ENCODE measurements around the gene CRAMP1. TPM values are rescaled to one million over a fixed set of nuclear protein-coding genes. Genes with fewer than 3 reads are reported as not detected.
A peak's percentile ranks its signal among the peaks of the same experiment; 100 is the strongest.

CRAMP1 gene
- total RNA-seq, 1 donor from 2014 or later: 18.0 TPM

DNA sequence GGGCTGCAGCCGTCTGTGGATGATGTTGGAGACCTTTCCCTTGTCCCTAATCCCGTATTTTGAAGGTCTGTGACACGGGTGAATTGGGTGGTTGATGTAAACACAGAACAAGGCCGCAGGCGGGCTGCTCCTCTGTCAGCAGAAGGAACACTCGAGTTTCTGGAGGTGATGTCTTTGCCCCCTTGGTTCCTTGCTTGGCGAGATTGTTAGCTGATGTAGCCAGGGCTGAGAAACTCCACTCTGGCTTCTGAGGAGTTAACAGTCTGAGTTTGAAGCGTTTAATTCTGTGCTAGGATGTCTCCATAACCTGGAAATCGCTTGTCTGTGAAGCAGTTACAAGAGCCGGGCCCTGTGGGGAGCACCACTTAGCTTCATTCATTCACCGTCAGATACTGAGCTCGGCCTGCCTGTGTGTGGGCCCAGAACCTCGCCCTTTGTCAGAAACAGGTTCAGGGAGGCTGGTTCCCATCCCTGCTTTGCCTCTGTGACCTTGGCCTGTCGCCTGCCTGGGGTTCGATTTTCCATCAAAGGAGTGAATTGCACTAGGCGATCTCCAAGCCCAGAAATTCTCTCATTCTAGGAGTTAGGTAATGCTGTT lies 95.1 kb downstream of the CRAMP1 start:
- Histone ChIP-seq H3K4me1 (ENCODE audit: insufficient read depth, low read length) (peaks cover 28% of the 10 kb centered on the region), H3K9me3 (ENCODE audit: insufficient read depth, low read depth, low read length) (no peaks in the 10 kb centered on the region), H3K27me3 (ENCODE audit: insufficient read depth, low read length) (no peaks in the 10 kb centered on the region), H3K79me2 (ENCODE audit: insufficient read depth, low read length) (peaks cover 65% of the 10 kb centered on the region), H4K20me1 (ENCODE audit: insufficient read depth, low read length) (peaks cover 50% of the 10 kb centered on the region), H2AFZ (ENCODE audit: low read depth, low read length) (no peak overlapping the region), H3K36me3 (ENCODE audit: insufficient read depth, low read length) (peaks cover 4% of the 10 kb centered on the region), H3K27ac (ENCODE audit: low read depth, low read length) (peak overlapping the region; percentile 60), H3K4me2 (ENCODE audit: low read length) (peak overlapping the region; percentile 99), H3K9ac (ENCODE audit: low read length) (peak overlapping the region; percentile 98), H3K4me3 (ENCODE audit: insufficient read depth, low read depth, low read length) (peak overlapping the region; percentile 91)
- DNase-seq (ENCODE audit: low read depth): peak; percentile 52
- no peaks in the 10 kb centered on the region for H3K27me3 Mint-ChIP-seq (ENCODE audit: low read depth, unreplicated experiment)
- H3K27ac Mint-ChIP-seq (ENCODE audit: unreplicated experiment): peak overlapping the region; percentile 77
- H3K4me3 Mint-ChIP-seq (ENCODE audit: unreplicated experiment): peak overlapping the region; percentile 92
- peaks cover 3% of the 10 kb centered on the region for H3K36me3 Mint-ChIP-seq (ENCODE audit: low read depth, unreplicated experiment)
- peaks cover 20% of the 10 kb centered on the region for H3K4me1 Mint-ChIP-seq (ENCODE audit: low read depth, unreplicated experiment)
- H3K9me3 Mint-ChIP-seq (ENCODE audit: unreplicated experiment): no peaks in the 10 kb centered on the region
- no peak for FAIRE-seq
- TF ChIP-seq, protein P1, sequence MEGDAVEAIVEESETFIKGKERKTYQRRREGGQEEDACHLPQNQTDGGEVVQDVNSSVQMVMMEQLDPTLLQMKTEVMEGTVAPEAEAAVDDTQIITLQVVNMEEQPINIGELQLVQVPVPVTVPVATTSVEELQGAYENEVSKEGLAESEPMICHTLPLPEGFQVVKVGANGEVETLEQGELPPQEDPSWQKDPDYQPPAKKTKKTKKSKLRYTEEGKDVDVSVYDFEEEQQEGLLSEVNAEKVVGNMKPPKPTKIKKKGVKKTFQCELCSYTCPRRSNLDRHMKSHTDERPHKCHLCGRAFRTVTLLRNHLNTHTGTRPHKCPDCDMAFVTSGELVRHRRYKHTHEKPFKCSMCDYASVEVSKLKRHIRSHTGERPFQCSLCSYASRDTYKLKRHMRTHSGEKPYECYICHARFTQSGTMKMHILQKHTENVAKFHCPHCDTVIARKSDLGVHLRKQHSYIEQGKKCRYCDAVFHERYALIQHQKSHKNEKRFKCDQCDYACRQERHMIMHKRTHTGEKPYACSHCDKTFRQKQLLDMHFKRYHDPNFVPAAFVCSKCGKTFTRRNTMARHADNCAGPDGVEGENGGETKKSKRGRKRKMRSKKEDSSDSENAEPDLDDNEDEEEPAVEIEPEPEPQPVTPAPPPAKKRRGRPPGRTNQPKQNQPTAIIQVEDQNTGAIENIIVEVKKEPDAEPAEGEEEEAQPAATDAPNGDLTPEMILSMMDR (IDR thresholded peaks at IDR 0.05; ENCODE audit: insufficient read depth, low read depth, low read length): no peak
- no peak for TF ChIP-seq EZH2 (IDR thresholded peaks at IDR 0.05; ENCODE audit: insufficient read depth, low read length)

DNA sequence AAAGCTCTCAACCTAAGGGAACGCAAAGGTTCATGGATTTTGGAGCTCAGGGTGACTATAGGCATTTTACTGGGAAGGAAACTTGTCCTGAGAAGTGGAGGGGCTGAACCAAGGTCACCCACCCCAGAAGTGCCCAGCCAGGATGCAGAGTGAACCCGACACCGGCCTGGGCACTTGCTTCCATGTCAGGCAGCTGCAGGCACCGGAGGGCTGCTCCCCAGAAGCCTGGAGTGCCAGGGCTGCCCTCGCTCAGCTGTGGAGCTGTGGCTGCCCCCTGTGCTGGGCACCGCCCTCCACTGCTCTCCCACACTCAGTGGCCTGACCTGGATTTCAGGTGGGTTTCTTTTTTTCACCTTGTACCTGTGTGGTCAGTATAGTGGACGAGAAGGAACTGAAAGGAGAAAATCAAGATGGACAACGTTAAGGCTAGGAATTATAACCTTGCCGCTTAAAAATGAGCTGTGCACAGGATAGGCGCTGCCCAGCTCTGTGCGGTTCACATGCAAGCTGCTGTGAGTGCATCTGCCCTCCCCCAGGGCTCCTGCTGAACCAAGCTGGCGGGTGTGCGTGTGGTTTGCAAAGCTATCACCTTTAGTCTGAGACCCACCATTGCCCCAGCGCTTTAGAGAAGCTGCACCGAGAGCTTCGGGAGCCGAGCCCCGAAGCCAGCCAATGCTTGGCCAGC lies 96.1 kb downstream of the CRAMP1 start:
- no peak for TF ChIP-seq EZH2 (IDR thresholded peaks at IDR 0.05; ENCODE audit: insufficient read depth, low read length)
- TF ChIP-seq, protein P1 (IDR thresholded peaks at IDR 0.05; ENCODE audit: insufficient read depth, low read depth, low read length): no peak
- H2AFZ ChIP-seq (ENCODE audit: low read depth, low read length): no peak overlapping the region
- peaks cover 59% of the 10 kb centered on the region for H4K20me1 ChIP-seq (ENCODE audit: insufficient read depth, low read length)
- no peaks in the 10 kb centered on the region for H3K36me3 ChIP-seq (ENCODE audit: insufficient read depth, low read length)
- peak overlapping the region; percentile 77 for H3K27ac Mint-ChIP-seq (ENCODE audit: unreplicated experiment)
- no peaks in the 10 kb centered on the region for H3K27me3 ChIP-seq (ENCODE audit: insufficient read depth, low read length)
- H3K27ac ChIP-seq (ENCODE audit: low read depth, low read length): no peak overlapping the region
- peaks cover 75% of the 10 kb centered on the region for H3K79me2 ChIP-seq (ENCODE audit: insufficient read depth, low read length)
- peak overlapping the region; percentile 99 for H3K4me2 ChIP-seq (ENCODE audit: low read length)
- peaks cover 37% of the 10 kb centered on the region for H3K4me1 ChIP-seq (ENCODE audit: insufficient read depth, low read length)
- no peak for FAIRE-seq
- peaks cover 25% of the 10 kb centered on the region for H3K4me1 Mint-ChIP-seq (ENCODE audit: low read depth, unreplicated experiment)
- no peaks in the 10 kb centered on the region for H3K27me3 Mint-ChIP-seq (ENCODE audit: low read depth, unreplicated experiment)
- H3K36me3 Mint-ChIP-seq (ENCODE audit: low read depth, unreplicated experiment): peaks cover under 1% of the 10 kb centered on the region
- H3K4me3 Mint-ChIP-seq (ENCODE audit: unreplicated experiment): peak overlapping the region; percentile 92
- peak overlapping the region; percentile 91 for H3K4me3 ChIP-seq (ENCODE audit: insufficient read depth, low read depth, low read length)
- peak overlapping the region; percentile 98 for H3K9ac ChIP-seq (ENCODE audit: low read length)
- no peak for DNase-seq (ENCODE audit: low read depth)
- no peaks in the 10 kb centered on the region for H3K9me3 Mint-ChIP-seq (ENCODE audit: unreplicated experiment)
- no peaks in the 10 kb centered on the region for H3K9me3 ChIP-seq (ENCODE audit: insufficient read depth, low read depth, low read length)

DNA sequence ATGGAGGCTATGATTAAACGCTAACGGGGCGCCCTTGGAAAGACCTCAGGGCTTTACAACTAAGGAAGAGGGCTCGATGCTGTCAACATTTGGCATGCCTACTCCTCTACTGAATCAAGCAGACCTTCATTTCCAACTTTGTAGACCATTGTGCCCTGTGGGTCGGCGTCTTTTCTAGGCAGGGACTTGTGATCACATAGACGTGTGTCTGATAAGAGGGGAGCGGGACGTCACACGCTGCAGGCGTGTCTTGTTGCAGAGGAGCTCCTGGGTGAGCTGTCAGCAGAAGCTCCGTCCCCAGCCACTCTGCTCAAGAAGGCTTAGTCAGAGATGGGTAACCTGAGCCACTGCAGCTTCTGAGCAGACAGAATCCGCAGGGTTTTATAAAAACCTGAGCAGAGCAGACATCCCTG lies 96.6 kb downstream of the CRAMP1 start:
- no peak for TF ChIP-seq EZH2 (IDR thresholded peaks at IDR 0.05; ENCODE audit: insufficient read depth, low read length)
- TF ChIP-seq, protein P1 (IDR thresholded peaks at IDR 0.05; ENCODE audit: insufficient read depth, low read depth, low read length): no peak
- DNase-seq (ENCODE audit: low read depth) (peak; percentile 79), FAIRE-seq (no peak)
- H3K9me3 ChIP-seq (ENCODE audit: insufficient read depth, low read depth, low read length): no peaks in the 10 kb centered on the region
- H3K27me3 ChIP-seq (ENCODE audit: insufficient read depth, low read length): no peaks in the 10 kb centered on the region
- peaks cover 27% of the 10 kb centered on the region for H3K4me1 Mint-ChIP-seq (ENCODE audit: low read depth, unreplicated experiment)
- H3K79me2 ChIP-seq (ENCODE audit: insufficient read depth, low read length): peaks cover 80% of the 10 kb centered on the region
- no peaks in the 10 kb centered on the region for H3K9me3 Mint-ChIP-seq (ENCODE audit: unreplicated experiment)
- no peak overlapping the region for H3K27ac Mint-ChIP-seq (ENCODE audit: unreplicated experiment)
- H3K36me3 ChIP-seq (ENCODE audit: insufficient read depth, low read length): no peaks in the 10 kb centered on the region
- no peak overlapping the region for H3K27ac ChIP-seq (ENCODE audit: low read depth, low read length)
- H3K36me3 Mint-ChIP-seq (ENCODE audit: low read depth, unreplicated experiment): no peaks in the 10 kb centered on the region
- H3K9ac ChIP-seq (ENCODE audit: low read length): no peak overlapping the region
- peaks cover 65% of the 10 kb centered on the region for H4K20me1 ChIP-seq (ENCODE audit: insufficient read depth, low read length)
- peak overlapping the region; percentile 71 for H3K4me3 Mint-ChIP-seq (ENCODE audit: unreplicated experiment)
- no peak overlapping the region for H2AFZ ChIP-seq (ENCODE audit: low read depth, low read length)
- H3K4me3 ChIP-seq (ENCODE audit: insufficient read depth, low read depth, low read length): no peak overlapping the region
- no peaks in the 10 kb centered on the region for H3K27me3 Mint-ChIP-seq (ENCODE audit: low read depth, unreplicated experiment)
- peak overlapping the region; percentile 99 for H3K4me2 ChIP-seq (ENCODE audit: low read length)
- peaks cover 42% of the 10 kb centered on the region for H3K4me1 ChIP-seq (ENCODE audit: insufficient read depth, low read length)
